GM12865 (cell line): ENCODE results near the gene KLK15.

Experiments used
- DNase-seq: peaks from one replicate; pipeline ENCODE4 v3.0.0; 2010; ENCODE audit warnings: low read depth
- H3K4me3 ChIP-seq: 2 replicates; pipeline ENCODE4 v1.5.1; 2011; ENCODE audit warnings: mild to moderate bottlenecking, low read depth, low read length, control low read depth
- TF ChIP-seq, protein P1 (sequence below): IDR thresholded peaks from 2 replicates; pipeline ENCODE4 v1.5.1; 2011; ENCODE audit warnings: low read length, control low read depth, low read depth, inconsistent platforms; ENCODE audit not compliant: insufficient read depth; ENCODE audit errors: missing control alignments

KLK15 gene

DNA sequence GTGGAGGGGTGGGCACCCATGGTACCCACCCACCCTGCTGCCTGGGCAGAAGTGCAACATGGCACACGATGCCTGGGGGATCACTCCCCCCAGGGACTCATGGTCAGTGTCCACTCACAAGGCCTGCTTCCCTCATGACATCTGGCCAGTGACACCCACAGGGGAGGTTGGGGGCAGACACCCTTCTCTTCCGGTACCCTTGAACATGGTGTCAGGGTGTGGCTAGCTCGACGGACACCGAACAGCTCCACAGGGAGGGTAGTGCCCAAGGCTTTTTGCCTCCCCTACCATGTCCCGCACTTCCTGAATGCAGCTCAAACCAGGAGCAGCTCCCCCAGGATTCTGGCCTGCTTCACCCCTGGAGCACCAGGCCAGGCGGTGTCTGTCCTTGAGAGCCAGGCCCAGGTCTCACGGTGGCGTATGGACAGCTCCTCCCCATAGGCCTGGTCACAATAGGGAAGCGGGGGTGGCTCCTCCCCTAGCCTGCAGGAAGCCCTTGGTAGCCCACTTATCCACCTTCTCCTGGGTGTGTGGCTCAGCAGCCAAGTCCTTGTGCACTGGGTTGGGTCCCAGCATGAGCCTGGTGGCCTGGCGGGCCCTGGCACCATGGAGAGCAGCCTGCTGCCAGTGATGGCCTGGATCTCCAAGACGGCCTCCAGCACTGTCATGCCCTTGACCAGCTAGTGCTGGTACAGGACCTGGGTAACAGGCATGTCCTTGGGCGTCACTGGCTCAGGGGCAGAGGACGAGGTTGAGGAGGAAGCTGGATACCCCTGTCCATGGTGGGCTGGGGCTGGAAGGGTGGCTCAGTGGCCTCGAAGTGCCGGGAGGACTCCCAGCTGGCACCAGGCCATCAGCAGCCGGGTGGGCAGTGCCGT lies 35.4 kb downstream of the KLK15 start:
- H3K4me3 ChIP-seq: no peak overlapping the region
- TF ChIP-seq, protein P1, sequence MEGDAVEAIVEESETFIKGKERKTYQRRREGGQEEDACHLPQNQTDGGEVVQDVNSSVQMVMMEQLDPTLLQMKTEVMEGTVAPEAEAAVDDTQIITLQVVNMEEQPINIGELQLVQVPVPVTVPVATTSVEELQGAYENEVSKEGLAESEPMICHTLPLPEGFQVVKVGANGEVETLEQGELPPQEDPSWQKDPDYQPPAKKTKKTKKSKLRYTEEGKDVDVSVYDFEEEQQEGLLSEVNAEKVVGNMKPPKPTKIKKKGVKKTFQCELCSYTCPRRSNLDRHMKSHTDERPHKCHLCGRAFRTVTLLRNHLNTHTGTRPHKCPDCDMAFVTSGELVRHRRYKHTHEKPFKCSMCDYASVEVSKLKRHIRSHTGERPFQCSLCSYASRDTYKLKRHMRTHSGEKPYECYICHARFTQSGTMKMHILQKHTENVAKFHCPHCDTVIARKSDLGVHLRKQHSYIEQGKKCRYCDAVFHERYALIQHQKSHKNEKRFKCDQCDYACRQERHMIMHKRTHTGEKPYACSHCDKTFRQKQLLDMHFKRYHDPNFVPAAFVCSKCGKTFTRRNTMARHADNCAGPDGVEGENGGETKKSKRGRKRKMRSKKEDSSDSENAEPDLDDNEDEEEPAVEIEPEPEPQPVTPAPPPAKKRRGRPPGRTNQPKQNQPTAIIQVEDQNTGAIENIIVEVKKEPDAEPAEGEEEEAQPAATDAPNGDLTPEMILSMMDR: no peak
- no peak for DNase-seq

DNA sequence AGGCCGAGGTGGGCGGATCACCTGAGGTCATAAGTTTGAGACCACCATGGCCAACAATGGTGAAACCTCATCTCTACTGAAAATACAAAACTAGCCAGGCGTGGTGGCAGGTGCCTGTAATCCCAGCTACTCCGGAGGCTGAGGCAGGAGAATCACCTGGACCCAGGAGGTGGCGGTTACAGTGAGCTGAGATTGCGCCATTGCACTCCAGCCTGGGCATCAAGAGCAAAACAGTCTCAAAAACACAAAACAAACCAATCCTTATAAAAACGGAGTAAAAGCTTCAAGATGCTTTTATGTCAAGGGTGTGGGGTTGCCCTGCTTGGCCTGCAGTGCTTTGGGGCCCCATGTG lies 36.0 kb downstream of the KLK15 start:
- TF ChIP-seq, protein P1: no peak
- no peak for DNase-seq
- no peak overlapping the region for H3K4me3 ChIP-seq

- DNase-seq: no peak
- TF ChIP-seq, protein P1: no peak
Measured at GRCh38 chr19:50796634-50797428, 36.5 kb downstream of the KLK15 start.

GRCh38 chr19:50796128-50796633 lies 37.2 kb downstream of the KLK15 start:
- TF ChIP-seq, protein P1: no peak
- H3K4me3 ChIP-seq: no peak overlapping the region
- DNase-seq: peak; percentile 51

More at GRCh38 chr19:50796634-50797428, 36.5 kb downstream of the KLK15 start:
- no peak overlapping the region for H3K4me3 ChIP-seq

- DNase-seq: peak; percentile 56
- H3K4me3 ChIP-seq: no peak overlapping the region
- TF ChIP-seq, protein P1: no peak
Measured at GRCh38 chr19:50795664-50796073, 37.7 kb downstream of the KLK15 start.

DNA sequence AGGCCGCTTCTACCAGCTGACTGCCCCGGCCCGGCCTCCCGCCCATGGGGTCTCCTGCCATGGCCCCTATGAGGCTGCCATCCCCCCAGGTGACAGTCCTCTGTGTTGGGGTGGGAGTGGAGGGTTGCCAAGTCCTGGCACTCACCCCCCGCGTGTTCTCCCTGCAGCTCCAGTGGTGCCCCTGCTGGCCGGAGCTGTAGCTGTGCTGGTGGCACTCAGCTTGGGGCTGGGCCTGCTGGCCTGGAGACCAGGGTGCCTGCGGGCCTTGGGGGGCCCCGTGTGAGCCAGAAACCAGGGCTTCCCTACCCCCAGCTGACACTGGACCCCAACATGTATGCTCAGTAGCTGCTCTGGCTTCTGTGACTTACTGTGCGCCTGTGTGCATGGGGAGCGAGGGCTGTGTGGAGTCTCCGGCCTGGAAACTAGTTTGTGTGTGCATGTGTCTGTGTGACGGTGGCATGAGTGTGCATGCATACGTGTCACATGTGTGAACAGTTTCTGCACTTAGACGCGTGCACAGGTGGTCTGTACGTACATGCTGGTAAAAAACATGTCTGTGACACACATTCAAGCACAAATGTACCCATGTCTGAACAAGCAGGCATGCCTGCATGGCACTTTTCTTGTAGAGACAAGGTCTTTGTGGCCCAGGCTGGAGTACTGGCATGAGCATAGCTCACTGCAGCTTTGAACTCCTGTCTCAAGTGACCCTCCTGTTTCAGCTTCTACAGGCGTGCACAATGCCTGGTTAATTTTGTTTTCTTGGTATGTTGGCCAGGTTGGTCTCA lies 38.3 kb downstream of the KLK15 start:
- H3K4me3 ChIP-seq: no peak overlapping the region
- TF ChIP-seq, protein P1: peak; percentile 27
- peak; percentile 70 for DNase-seq
